Panc1 (cell line): ENCODE results near the gene SF3A1. TPM values are rescaled to one million over a fixed set of nuclear protein-coding genes. Genes with fewer than 3 reads are reported as not detected.

Experiments used
- ATAC-seq: fragments of 200-7000 bp; cut with Tn5 transposase; 2 replicates; pipeline ENCODE4 v1.9.1; 2020; ENCODE audit warnings: mild to moderate bottlenecking, moderate library complexity
- BruUV-seq: library from RNA; stranded (reverse); fragments of 400-500 nt; replicated peaks from 2 replicates; lab custom pipeline; 2021; lab: Mats Ljungman, UMichigan
- CTCF ChIA-PET: fragments of 300-600 bp; sonication (Branson Sonifier 250); formaldehyde crosslinking; loops from one replicate; lab custom pipeline; 2022; ENCODE audit warnings: antibody characterized with exemption; lab: Charles Lee
- POLR2A ChIA-PET: fragments of 300-600 bp; sonication (Branson Sonifier 250); formaldehyde crosslinking; loops from one replicate; lab custom pipeline; 2022; ENCODE audit warnings: antibody characterized with exemption; lab: Charles Lee
- DNase-seq: peaks from one replicate; pipeline ENCODE4 v3.0.0-alpha.2; 2010; ENCODE audit warnings: low read depth, low spot score
- H3K27ac ChIP-seq: 2 replicates; pipeline ENCODE4 v1.5.1; 2011; ENCODE audit warnings: mild to moderate bottlenecking, low read length, inconsistent platforms
- H3K27me3 ChIP-seq: fragments of 200-500 bp; sonication (Bioruptor generic); 2 replicates; pipeline ENCODE4 v1.6.0; 2014; ENCODE audit warnings: low read length, inconsistent platforms; ENCODE audit not compliant: control insufficient read depth, insufficient read depth
- H3K36me3 ChIP-seq: fragments of 200-500 bp; sonication (Bioruptor generic); 2 replicates; pipeline ENCODE4 v1.5.1; 2014; ENCODE audit warnings: inconsistent platforms, mild to moderate bottlenecking, low read length, moderate library complexity; ENCODE audit not compliant: control insufficient read depth, insufficient read depth
- H3K4me1 ChIP-seq: 2 replicates; pipeline ENCODE4 v1.5.1; 2011; ENCODE audit warnings: inconsistent platforms, mild to moderate bottlenecking, low read length, moderate library complexity; ENCODE audit not compliant: control insufficient read depth, insufficient read depth
- H3K4me3 ChIP-seq, 2 experiments: 2 replicates each; pipeline ENCODE4 v1.5.1; 2011 to 2012; ENCODE audit warnings: low read depth in 2 of 2, low read length in 2 of 2, mild to moderate bottlenecking in 2 of 2, inconsistent platforms in 1 of 2, moderate library complexity in 1 of 2
- H3K9me3 ChIP-seq: fragments of 200-500 bp; sonication (Bioruptor generic); 2 replicates; pipeline ENCODE4 v1.5.1; 2014; ENCODE audit warnings: low read depth, mild to moderate bottlenecking, inconsistent platforms, low read length, moderate library complexity; ENCODE audit not compliant: control insufficient read depth, insufficient read depth
- POLR2AphosphoS5 ChIP-seq: IDR thresholded peaks from 2 replicates; pipeline ENCODE4 v1.6.1; 2012; ENCODE audit warnings: mild to moderate bottlenecking, low read depth, low read length, moderate library complexity
- SIN3A ChIP-seq: IDR thresholded peaks from 2 replicates; pipeline ENCODE4 v1.6.1; 2012; ENCODE audit warnings: low read depth, mild to moderate bottlenecking, low read length, moderate library complexity, borderline replicate concordance; ENCODE audit not compliant: insufficient read depth
- TCF7L2 ChIP-seq: IDR thresholded peaks from 2 replicates; pipeline ENCODE4 v1.6.1; 2011; ENCODE audit warnings: mild to moderate bottlenecking, low read depth, low read length, inconsistent platforms
- in situ Hi-C: cut with HindIII; loops from 2 replicates; pipeline ENCODE4 v1.10.0; 2016; ENCODE audit warnings: low sequenced_read_pairs, low pct_unique_long_range_greater_than_20kb
- intact Hi-C: fragments of 100-400 bp; cut with micrococcal nuclease; formaldehyde crosslinking; loops from one replicate; pipeline ENCODE4 v1.10.0; 2022; ENCODE audit not compliant: unreplicated experiment
- total RNA-seq: library from RNA; stranded (reverse); gene quantifications from one replicate; pipeline ENCODE4 v1.2.1, GENCODE V29; 2021; ENCODE audit not compliant: unreplicated experiment
- TF ChIP-seq, protein P1 (sequence below): fragments of 450-650 bp; IDR thresholded peaks from 2 replicates; pipeline ENCODE4 v1.5.1; 2017; ENCODE audit warnings: mild to moderate bottlenecking
- TF ChIP-seq, protein P2 (sequence below), 2 experiments: IDR thresholded peaks; 2 replicates each; pipeline ENCODE4 v1.6.1; 2011 to 2012; ENCODE audit warnings: low read depth in 2 of 2, control low read depth in 1 of 2, low read length in 1 of 2, mild to moderate bottlenecking in 1 of 2, moderate library complexity in 1 of 2; ENCODE audit not compliant: insufficient read depth in 1 of 2

The SF3A1 gene
- total RNA-seq, 1 experiment from 2014 or later, result 176 TPM

DNA sequence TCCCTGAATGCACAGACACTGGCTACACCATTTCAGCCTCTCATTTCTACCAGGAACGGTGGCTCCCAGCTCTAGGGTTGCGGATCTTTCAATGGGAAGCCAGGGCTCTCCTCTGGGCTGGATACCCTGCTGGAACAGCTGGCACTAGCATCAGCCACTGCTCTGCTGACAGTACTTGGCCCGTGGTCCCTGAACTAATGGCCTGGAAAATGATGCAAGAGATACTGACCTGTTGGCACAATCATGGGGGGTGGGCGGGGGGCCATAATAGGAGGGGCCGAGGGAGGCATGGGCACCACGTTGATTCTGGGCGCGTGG lies 19.3 kb downstream of the SF3A1 start:
- no peaks in the 10 kb centered on the region for H3K4me1 ChIP-seq
- no peak for ATAC-seq
- no peak overlapping the region for H3K27ac ChIP-seq
- no peak for DNase-seq
- no peaks in the 10 kb centered on the region for H3K9me3 ChIP-seq
- TF ChIP-seq SIN3A (no peak), POLR2AphosphoS5 (no peak), TCF7L2 (no peak)
- TF ChIP-seq, protein P1, sequence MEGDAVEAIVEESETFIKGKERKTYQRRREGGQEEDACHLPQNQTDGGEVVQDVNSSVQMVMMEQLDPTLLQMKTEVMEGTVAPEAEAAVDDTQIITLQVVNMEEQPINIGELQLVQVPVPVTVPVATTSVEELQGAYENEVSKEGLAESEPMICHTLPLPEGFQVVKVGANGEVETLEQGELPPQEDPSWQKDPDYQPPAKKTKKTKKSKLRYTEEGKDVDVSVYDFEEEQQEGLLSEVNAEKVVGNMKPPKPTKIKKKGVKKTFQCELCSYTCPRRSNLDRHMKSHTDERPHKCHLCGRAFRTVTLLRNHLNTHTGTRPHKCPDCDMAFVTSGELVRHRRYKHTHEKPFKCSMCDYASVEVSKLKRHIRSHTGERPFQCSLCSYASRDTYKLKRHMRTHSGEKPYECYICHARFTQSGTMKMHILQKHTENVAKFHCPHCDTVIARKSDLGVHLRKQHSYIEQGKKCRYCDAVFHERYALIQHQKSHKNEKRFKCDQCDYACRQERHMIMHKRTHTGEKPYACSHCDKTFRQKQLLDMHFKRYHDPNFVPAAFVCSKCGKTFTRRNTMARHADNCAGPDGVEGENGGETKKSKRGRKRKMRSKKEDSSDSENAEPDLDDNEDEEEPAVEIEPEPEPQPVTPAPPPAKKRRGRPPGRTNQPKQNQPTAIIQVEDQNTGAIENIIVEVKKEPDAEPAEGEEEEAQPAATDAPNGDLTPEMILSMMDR, result no peak
- TF ChIP-seq, protein P2, sequence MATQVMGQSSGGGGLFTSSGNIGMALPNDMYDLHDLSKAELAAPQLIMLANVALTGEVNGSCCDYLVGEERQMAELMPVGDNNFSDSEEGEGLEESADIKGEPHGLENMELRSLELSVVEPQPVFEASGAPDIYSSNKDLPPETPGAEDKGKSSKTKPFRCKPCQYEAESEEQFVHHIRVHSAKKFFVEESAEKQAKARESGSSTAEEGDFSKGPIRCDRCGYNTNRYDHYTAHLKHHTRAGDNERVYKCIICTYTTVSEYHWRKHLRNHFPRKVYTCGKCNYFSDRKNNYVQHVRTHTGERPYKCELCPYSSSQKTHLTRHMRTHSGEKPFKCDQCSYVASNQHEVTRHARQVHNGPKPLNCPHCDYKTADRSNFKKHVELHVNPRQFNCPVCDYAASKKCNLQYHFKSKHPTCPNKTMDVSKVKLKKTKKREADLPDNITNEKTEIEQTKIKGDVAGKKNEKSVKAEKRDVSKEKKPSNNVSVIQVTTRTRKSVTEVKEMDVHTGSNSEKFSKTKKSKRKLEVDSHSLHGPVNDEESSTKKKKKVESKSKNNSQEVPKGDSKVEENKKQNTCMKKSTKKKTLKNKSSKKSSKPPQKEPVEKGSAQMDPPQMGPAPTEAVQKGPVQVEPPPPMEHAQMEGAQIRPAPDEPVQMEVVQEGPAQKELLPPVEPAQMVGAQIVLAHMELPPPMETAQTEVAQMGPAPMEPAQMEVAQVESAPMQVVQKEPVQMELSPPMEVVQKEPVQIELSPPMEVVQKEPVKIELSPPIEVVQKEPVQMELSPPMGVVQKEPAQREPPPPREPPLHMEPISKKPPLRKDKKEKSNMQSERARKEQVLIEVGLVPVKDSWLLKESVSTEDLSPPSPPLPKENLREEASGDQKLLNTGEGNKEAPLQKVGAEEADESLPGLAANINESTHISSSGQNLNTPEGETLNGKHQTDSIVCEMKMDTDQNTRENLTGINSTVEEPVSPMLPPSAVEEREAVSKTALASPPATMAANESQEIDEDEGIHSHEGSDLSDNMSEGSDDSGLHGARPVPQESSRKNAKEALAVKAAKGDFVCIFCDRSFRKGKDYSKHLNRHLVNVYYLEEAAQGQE (IDR thresholded peaks at IDR 0.05; ENCODE audit: insufficient read depth in 1 of 2, low read depth in 2 of 2, low read length in 1 of 2), result no peak
- ChIA-PET CTCF (no interaction called here), POLR2A (interaction anchor here (0.6 kb wide), 1 partner anchor 57 kb away, joined by 3 read pairs; no protein-coding TSS in a partner anchor)
- intact Hi-C loops, result no loop called here
- H3K27me3 ChIP-seq, result no peaks in the 10 kb centered on the region
- BruUV-seq, result no TSS peak
- H3K36me3 ChIP-seq, result peaks cover 5% of the 10 kb centered on the region
- H3K4me3 ChIP-seq, result no peak overlapping the region
- in situ Hi-C loops, result no loop called here

DNA sequence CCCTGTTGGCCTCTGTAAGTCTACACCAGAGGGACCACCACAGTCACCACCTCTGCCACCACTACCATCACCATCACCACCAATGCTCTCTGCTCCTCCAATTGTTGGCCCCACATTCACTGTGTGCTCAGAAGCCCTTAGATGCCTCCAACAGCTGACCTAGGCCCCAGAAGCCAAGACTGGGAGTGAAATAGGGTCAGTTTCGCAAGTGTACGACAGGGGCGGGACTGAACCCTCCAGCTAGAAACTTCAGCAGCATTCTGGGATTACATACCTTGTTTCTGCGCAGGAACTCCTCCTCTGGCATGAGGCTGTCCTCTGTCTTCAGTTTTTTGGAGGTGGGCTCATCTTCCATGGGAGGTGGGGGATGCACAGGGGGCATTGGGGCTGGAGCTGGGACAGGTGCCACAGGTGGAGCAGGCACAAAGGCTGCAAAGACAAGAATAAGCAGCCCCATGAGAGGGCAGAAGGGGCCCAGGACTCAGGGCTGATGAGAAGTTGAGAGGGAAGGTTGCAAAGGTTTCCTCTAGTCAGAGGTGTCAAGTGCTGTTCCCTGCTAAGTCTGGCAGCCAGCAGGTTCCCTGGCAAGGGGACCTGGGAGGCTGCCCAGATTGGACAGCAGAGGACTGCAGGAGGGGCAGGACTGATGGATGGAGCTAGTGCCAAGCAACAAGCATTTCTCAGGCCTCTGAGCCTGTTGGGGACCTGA lies 19.8 kb downstream of the SF3A1 start:
- intact Hi-C loops (no loop called here), in situ Hi-C loops (no loop called here)
- CTCF ChIA-PET, result no interaction called here
- POLR2A ChIA-PET, result interaction anchor here (0.6 kb wide), 1 partner anchor 58 kb away, joined by 3 read pairs; no protein-coding TSS in a partner anchor
- no TSS peak for BruUV-seq
- Histone ChIP-seq H3K4me1 (no peaks in the 10 kb centered on the region), H3K36me3 (peaks cover 3% of the 10 kb centered on the region), H3K4me3 (no peak overlapping the region), H3K27me3 (no peaks in the 10 kb centered on the region), H3K9me3 (no peaks in the 10 kb centered on the region), H3K27ac (no peak overlapping the region)
- DNase-seq (no peak), ATAC-seq (no peak)
- no peak for TF ChIP-seq SIN3A
- no peak for TF ChIP-seq TCF7L2
- TF ChIP-seq POLR2AphosphoS5, result no peak
- TF ChIP-seq, protein P1, result no peak
- TF ChIP-seq, protein P2 (IDR thresholded peaks at IDR 0.05; ENCODE audit: insufficient read depth in 1 of 2, low read depth in 2 of 2, low read length in 1 of 2), result no peak
